ENCODE results near the gene KRT15.

KRT15 gene

DNA sequence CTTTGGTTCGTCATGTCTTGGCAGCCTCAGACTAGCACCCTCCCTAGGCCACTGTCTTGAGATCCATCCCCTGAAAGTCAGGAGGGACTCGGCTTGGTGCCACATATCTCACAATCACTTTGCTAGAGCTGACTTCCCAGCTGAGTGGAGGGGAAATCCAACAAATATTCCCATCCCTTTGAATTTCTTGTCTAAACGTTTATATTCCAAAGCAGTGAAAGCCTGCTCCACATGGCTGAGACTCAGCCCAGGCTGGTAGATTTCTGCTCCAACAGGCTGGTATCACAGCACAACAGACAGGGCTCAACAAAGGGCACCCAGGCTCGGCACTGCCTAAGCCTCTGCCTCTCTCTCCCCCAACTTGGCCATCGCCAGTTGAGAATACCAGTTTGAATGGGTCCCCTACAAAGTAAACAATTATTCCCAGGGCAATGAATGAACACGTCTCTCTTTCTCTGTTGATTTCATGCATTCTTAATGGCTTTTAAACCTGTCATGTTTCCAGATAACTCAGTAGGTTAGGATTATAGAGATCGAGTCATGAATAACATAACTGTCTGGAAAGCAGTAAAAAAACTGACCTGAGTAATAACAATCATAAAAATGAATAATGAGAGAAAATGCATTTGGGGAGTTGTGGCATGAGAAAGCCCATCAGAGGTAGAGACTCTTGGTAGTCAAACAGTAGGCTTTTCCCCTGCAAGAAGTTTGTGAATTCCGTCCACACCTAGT lies 14.3 kb downstream of the KRT15 start:
- Histone ChIP-seq H3K27me3 (ENCODE audit: insufficient read depth, low read length) (no peaks in the 10 kb centered on the region; the same call in 1 of the 2 replicates), H3K9me2 (ENCODE audit: low read depth, low read length) (no peaks in the 10 kb centered on the region), H4K20me1 (ENCODE audit: insufficient read depth, low read length) (no peaks in the 10 kb centered on the region), H3K4me3 (ENCODE audit: low read depth, low read length, poor library complexity, severe bottlenecking) (no peak overlapping the region), H3K79me2 (ENCODE audit: insufficient read depth, low read length) (no peaks in the 10 kb centered on the region), H3K36me3 (ENCODE audit: insufficient read depth, low read length) (no peaks in the 10 kb centered on the region), H3K9me3 (ENCODE audit: low read length) (no peaks in the 10 kb centered on the region), H2AFZ (ENCODE audit: low read length) (no peak overlapping the region), H3K4me2 (ENCODE audit: low read length) (no peak overlapping the region), H3K27ac (ENCODE audit: low read depth, low read length, poor library complexity, severe bottlenecking) (no peak overlapping the region), H3K4me1 (ENCODE audit: insufficient read depth, low read length, severe bottlenecking) (no peaks in the 10 kb centered on the region), H3F3A (ENCODE audit: insufficient read depth, low read length) (no peaks in the 10 kb centered on the region), H3K9ac (ENCODE audit: low read length) (no peak overlapping the region)
- TF ChIP-seq EZH2 (IDR thresholded peaks at IDR 0.05; ENCODE audit: borderline replicate concordance, low read length), result no peak
- no peak for TF ChIP-seq CTCF (IDR thresholded peaks at IDR 0.05; ENCODE audit: low read length)

- Histone ChIP-seq H4K20me1 (ENCODE audit: insufficient read depth, low read length) (no peaks in the 10 kb centered on the region), H3K27me3 (ENCODE audit: insufficient read depth, low read length) (no peaks in the 10 kb centered on the region; the same call in 1 of the 2 replicates), H3K4me2 (ENCODE audit: low read length) (no peak overlapping the region), H3K9me3 (ENCODE audit: low read length) (no peaks in the 10 kb centered on the region), H3K4me3 (ENCODE audit: low read depth, low read length, poor library complexity, severe bottlenecking) (no peak overlapping the region), H3K4me1 (ENCODE audit: insufficient read depth, low read length, severe bottlenecking) (no peaks in the 10 kb centered on the region), H3K36me3 (ENCODE audit: insufficient read depth, low read length) (no peaks in the 10 kb centered on the region), H3K27ac (ENCODE audit: low read depth, low read length, poor library complexity, severe bottlenecking) (no peak overlapping the region), H3K79me2 (ENCODE audit: insufficient read depth, low read length) (no peaks in the 10 kb centered on the region), H3K9ac (ENCODE audit: low read length) (no peak overlapping the region), H2AFZ (ENCODE audit: low read length) (no peak overlapping the region), H3K9me2 (ENCODE audit: low read depth, low read length) (no peaks in the 10 kb centered on the region), H3F3A (ENCODE audit: insufficient read depth, low read length) (no peaks in the 10 kb centered on the region)
- no peak for TF ChIP-seq CTCF (IDR thresholded peaks at IDR 0.05; ENCODE audit: low read length)
- TF ChIP-seq EZH2 (IDR thresholded peaks at IDR 0.05; ENCODE audit: borderline replicate concordance, low read length), result no peak
Measured at GRCh38 chr17:41503202-41503601, 15.5 kb downstream of the KRT15 start.

GRCh38 chr17:41500131-41500911 lies 18.4 kb downstream of the KRT15 start:
- Histone ChIP-seq H3K79me2 (ENCODE audit: insufficient read depth, low read length) (no peaks in the 10 kb centered on the region), H3F3A (ENCODE audit: insufficient read depth, low read length) (no peaks in the 10 kb centered on the region), H3K36me3 (ENCODE audit: insufficient read depth, low read length) (no peaks in the 10 kb centered on the region), H3K9me2 (ENCODE audit: low read depth, low read length) (no peaks in the 10 kb centered on the region), H3K27me3 (ENCODE audit: insufficient read depth, low read length) (no peaks in the 10 kb centered on the region; the same call in 1 of the 2 replicates), H3K27ac (ENCODE audit: low read depth, low read length, poor library complexity, severe bottlenecking) (no peak overlapping the region), H3K9me3 (ENCODE audit: low read length) (no peaks in the 10 kb centered on the region), H3K4me2 (ENCODE audit: low read length) (no peak overlapping the region), H2AFZ (ENCODE audit: low read length) (no peak overlapping the region), H3K9ac (ENCODE audit: low read length) (no peak overlapping the region), H4K20me1 (ENCODE audit: insufficient read depth, low read length) (no peaks in the 10 kb centered on the region), H3K4me3 (ENCODE audit: low read depth, low read length, poor library complexity, severe bottlenecking) (no peak overlapping the region), H3K4me1 (ENCODE audit: insufficient read depth, low read length, severe bottlenecking) (no peaks in the 10 kb centered on the region)
- TF ChIP-seq EZH2 (IDR thresholded peaks at IDR 0.05; ENCODE audit: borderline replicate concordance, low read length), result no peak
- TF ChIP-seq CTCF (IDR thresholded peaks at IDR 0.05; ENCODE audit: low read length), result no peak

All from OCI-LY1 (cell line).